A549 (cell line): Measurements from ENCODE around the gene FDX2. TPM values are rescaled to one million over a fixed set of nuclear protein-coding genes. Genes with fewer than 3 reads are reported as not detected.

Source experiments
- ATAC-seq, 2 experiments: fragments of 200-7000 bp in 1 of 2; fragments of >200 bp in 1 of 2; cut with Nextera tagmentation in 1 of 2; cut with Tn5 transposase in 1 of 2; 3 replicates each; pipeline versions ENCODE4 v1.8.0 to v1.9.1; 2018 to 2020; ENCODE audit warnings: mild to moderate bottlenecking in 1 of 2, moderate library complexity in 1 of 2
- CTCF ChIA-PET: fragments of 300-600 bp; sonication (Branson Sonifier 250); formaldehyde crosslinking; extraction: SDS; loops from one replicate; lab custom pipeline; 2021; ENCODE audit warnings: antibody characterized with exemption, inconsistent platforms; lab: Yijun Ruan, JAX
- POLR2A ChIA-PET: fragments of 350-600 bp; formaldehyde crosslinking; extraction: SDS; loops from one replicate; lab custom pipeline; 2021; ENCODE audit warnings: antibody characterized with exemption, inconsistent platforms; lab: Yijun Ruan, JAX
- DNase-seq, 2 experiments: peaks; one replicate each; pipeline versions ENCODE4 v3.0.0 to v3.0.0-alpha.2; 2011 to 2016; ENCODE audit warnings: low read depth in 1 of 2, low spot score in 1 of 2
- FAIRE-seq: peaks from 2 replicates; lab custom pipeline; 2011; peaks lifted over from hg19 to GRCh38; lab: Jason Lieb, UNC
- H3K27ac ChIP-seq, 2 experiments: fragments of >200 bp; sonication (Bioruptor Twin); formaldehyde crosslinking; 3 replicates each; pipeline ENCODE4 v1.5.1; 2016 to 2017
- H3K4me1 ChIP-seq: fragments of >200 bp; sonication (Bioruptor Twin); formaldehyde crosslinking; 3 replicates; pipeline ENCODE4 v1.6.1; 2016
- H3K4me2 ChIP-seq: fragments of >200 bp; sonication (Bioruptor Twin); formaldehyde crosslinking; 3 replicates; pipeline ENCODE4 v1.6.1; 2016
- H3K4me3 ChIP-seq: fragments of >200 bp; sonication (Bioruptor Twin); formaldehyde crosslinking; 3 replicates; pipeline ENCODE4 v1.5.1; 2016
- H3K9me3 ChIP-seq: fragments of >200 bp; sonication (Bioruptor Twin); formaldehyde crosslinking; 3 replicates; pipeline ENCODE4 v1.6.1; 2016
- CBX8 ChIP-seq: fragments of 200-600 bp; sonication (generic); IDR thresholded peaks from 2 replicates; pipeline ENCODE4 v1.6.1; 2016
- ESRRA ChIP-seq: fragments of 150-350 bp; IDR thresholded peaks from 2 replicates; pipeline ENCODE4 v1.6.1; 2014; ENCODE audit warnings: mild to moderate bottlenecking, low read length, borderline replicate concordance
- FOSB ChIP-seq: fragments of 250-450 bp; sonication (Bioruptor Pico); IDR thresholded peaks from 2 replicates; pipeline ENCODE4 v1.5.0; 2020; ENCODE audit warnings: mild to moderate bottlenecking, moderate library complexity
- GATA3 ChIP-seq: IDR thresholded peaks from 2 replicates; pipeline ENCODE4 v1.6.1; 2012; ENCODE audit warnings: borderline replicate concordance
- HEYL ChIP-seq: fragments of 250-450 bp; sonication (Bioruptor Pico); IDR thresholded peaks from 2 replicates; pipeline ENCODE4 v1.8.0; 2021; ENCODE audit warnings: mild to moderate bottlenecking, moderate library complexity
- JUN ChIP-seq, 2 experiments: fragments of >200 bp; sonication (Bioruptor Twin); formaldehyde crosslinking; IDR thresholded peaks; 2 replicates in 1 of 2; 3 replicates in 1 of 2; pipeline ENCODE4 v1.6.1; 2016 to 2017
- KDM5A ChIP-seq: fragments of 200-600 bp; sonication (generic); IDR thresholded peaks from 2 replicates; pipeline ENCODE4 v1.6.1; 2016; ENCODE audit warnings: antibody characterized with exemption, mild to moderate bottlenecking
- NFE2L2 ChIP-seq: fragments of 150-350 bp; conservative IDR thresholded peaks from 2 replicates; pipeline ENCODE4 v1.6.1; 2014; ENCODE audit warnings: low read length
- NR3C1 ChIP-seq: fragments of >200 bp; sonication (Bioruptor Twin); formaldehyde crosslinking; IDR thresholded peaks from 3 replicates; pipeline ENCODE4 v1.6.1; 2017
- PHF8 ChIP-seq: fragments of 200-600 bp; sonication (generic); IDR thresholded peaks from 2 replicates; pipeline ENCODE4 v1.6.1; 2016; ENCODE audit warnings: low read depth, mild to moderate bottlenecking, antibody characterized with exemption, moderate library complexity, borderline replicate concordance
- POLR2A ChIP-seq: IDR thresholded peaks from 2 replicates; pipeline ENCODE4 v1.6.1; 2012; ENCODE audit warnings: mild to moderate bottlenecking, low read length
- RAD21 ChIP-seq, 2 experiments: fragments of >200 bp in 1 of 2; sonication (Bioruptor Twin) in 1 of 2; formaldehyde crosslinking in 1 of 2; IDR thresholded peaks in 1 of 2; conservative IDR thresholded peaks in 1 of 2; 2 replicates in 1 of 2; 3 replicates in 1 of 2; pipeline ENCODE4 v1.6.1; 2012 to 2018; ENCODE audit warnings: inconsistent platforms in 1 of 2
- RCOR1 ChIP-seq: fragments of 150-350 bp; IDR thresholded peaks from 2 replicates; pipeline ENCODE4 v1.6.1; 2014; ENCODE audit warnings: antibody characterized with exemption, low read length, low read depth
- SREBF2 ChIP-seq: fragments of 450-650 bp; IDR thresholded peaks from 2 replicates; pipeline ENCODE4 v1.6.1; 2014; ENCODE audit warnings: mild to moderate bottlenecking, moderate library complexity
- TP53 ChIP-seq: fragments of 250-450 bp; sonication (Bioruptor Pico); IDR thresholded peaks from 2 replicates; pipeline ENCODE4 v1.5.0; 2021; ENCODE audit warnings: mild to moderate bottlenecking, moderate library complexity
- WGBS: methylation state at CpG from one replicate; pipeline ENCODE4 v1.1.6; 2017; ENCODE audit errors: missing lambda C conversion rate; 5-methylcytosine and 5-hydroxymethylcytosine counted together
- polyA plus RNA-seq, 4 experiments: library from polyadenylated mRNA; depleted of rRNA in 3 of 4; stranded (reverse); fragments of >200 nt; fragmentation: RNase III in 1 of 4; extraction: RNeasy Plus Mini Kit Qiagen cat#74134 plus additional on column Dnase treatment in 1 of 4; gene quantifications; 2 replicates in 3 of 4; 3 replicates in 1 of 4; pipeline ENCODE4 v1.2.3, GENCODE V29; 2011 to 2017
- TF ChIP-seq, protein P1 (sequence below): fragments of 250-450 bp; sonication (Bioruptor Pico); IDR thresholded peaks from 2 replicates; pipeline ENCODE4 v1.5.0; 2021; ENCODE audit warnings: mild to moderate bottlenecking, moderate library complexity, borderline replicate concordance
- TF ChIP-seq, protein P2 (sequence below): fragments of 450-650 bp; IDR thresholded peaks from 2 replicates; pipeline ENCODE4 v1.6.1; 2014; ENCODE audit warnings: antibody characterized with exemption
- TF ChIP-seq, protein P3 (sequence below): fragments of 200-600 bp; sonication (generic); IDR thresholded peaks from 2 replicates; pipeline ENCODE4 v1.6.1; 2016; ENCODE audit warnings: antibody characterized with exemption, mild to moderate bottlenecking, moderate library complexity
- TF ChIP-seq, protein P4 (sequence below): fragments of 150-350 bp; IDR thresholded peaks from 2 replicates; pipeline ENCODE4 v1.6.1; 2014; ENCODE audit warnings: low read depth, mild to moderate bottlenecking, low read length
- TF ChIP-seq, protein P5 (sequence below): IDR thresholded peaks from 2 replicates; pipeline ENCODE4 v1.6.1; 2012; ENCODE audit warnings: low read depth, borderline replicate concordance
- TF ChIP-seq, protein P6 (sequence below): fragments of >200 bp; sonication (Bioruptor Twin); formaldehyde crosslinking; IDR thresholded peaks from 2 replicates; pipeline ENCODE4 v1.6.1; 2016
- TF ChIP-seq, protein P7 (sequence below): IDR thresholded peaks from 2 replicates; pipeline ENCODE4 v1.6.1; 2012

FDX2 gene
- polyA plus RNA-seq, 2 of the 4 experiments (the other 2 are of a cell fraction) = 9.9 to 23.5 TPM

DNA sequence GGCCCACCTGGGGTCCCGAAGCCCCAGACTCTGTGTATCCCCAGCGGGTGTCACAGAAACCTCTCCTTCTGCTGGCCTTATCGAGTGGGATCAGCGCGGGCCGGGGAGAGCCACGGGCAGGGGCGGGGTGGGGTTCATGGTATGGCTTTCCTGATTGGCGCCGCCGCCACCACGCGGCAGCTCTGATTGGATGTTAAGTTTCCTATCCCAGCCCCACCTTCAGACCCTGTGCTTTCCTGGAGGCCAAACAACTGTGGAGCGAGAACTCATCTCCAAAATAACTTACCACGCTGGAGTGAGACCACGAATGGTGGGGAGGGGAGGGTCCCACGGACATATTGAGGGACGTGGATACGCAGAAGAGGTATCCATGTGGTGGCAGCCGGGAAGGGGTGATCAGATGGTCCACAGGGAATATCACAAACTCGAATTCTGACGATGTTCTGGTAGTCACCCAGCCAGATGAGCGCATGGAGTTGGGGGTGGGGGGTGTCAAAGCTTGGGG, 27.1 kb downstream of the FDX2 start:
- peak overlapping the region; percentile 48 to 81 for H3K27ac ChIP-seq
- POLR2A ChIA-PET = interaction anchor here (0.5 to 2.0 kb wide), 4 partner anchors 18 to 92 kb away, joined by 6 to 10 read pairs (median 7); partner anchors contain the start of genes ICAM1, RAVER1 and TYK2
- ATAC-seq = peak; percentile 62 to 76; a peak in 5 of 6 replicates
- TF ChIP-seq, protein P1, sequence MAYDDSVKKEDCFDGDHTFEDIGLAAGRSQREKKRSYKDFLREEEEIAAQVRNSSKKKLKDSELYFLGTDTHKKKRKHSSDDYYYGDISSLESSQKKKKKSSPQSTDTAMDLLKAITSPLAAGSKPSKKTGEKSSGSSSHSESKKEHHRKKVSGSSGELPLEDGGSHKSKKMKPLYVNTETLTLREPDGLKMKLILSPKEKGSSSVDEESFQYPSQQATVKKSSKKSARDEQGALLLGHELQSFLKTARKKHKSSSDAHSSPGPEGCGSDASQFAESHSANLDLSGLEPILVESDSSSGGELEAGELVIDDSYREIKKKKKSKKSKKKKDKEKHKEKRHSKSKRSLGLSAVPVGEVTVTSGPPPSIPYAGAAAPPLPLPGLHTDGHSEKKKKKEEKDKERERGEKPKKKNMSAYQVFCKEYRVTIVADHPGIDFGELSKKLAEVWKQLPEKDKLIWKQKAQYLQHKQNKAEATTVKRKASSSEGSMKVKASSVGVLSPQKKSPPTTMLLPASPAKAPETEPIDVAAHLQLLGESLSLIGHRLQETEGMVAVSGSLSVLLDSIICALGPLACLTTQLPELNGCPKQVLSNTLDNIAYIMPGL (CRISPR knock-in tag) = no peak
- TF ChIP-seq KDM5A (no peak), RAD21 (conservative IDR thresholded peaks at IDR 0.05 in 1 of 2, IDR thresholded peaks at IDR 0.05 in 1 of 2) (no peak), PHF8 (no peak), RCOR1 (no peak), POLR2A (no peak), ESRRA (no peak)
- TF ChIP-seq, all 56 proteins: peak for 0
- DNase-seq (peak; percentile 75 to 85), FAIRE-seq (no peak)
- Histone ChIP-seq H3K4me2 (peak overlapping the region; percentile 97), H3K4me1 (peaks cover 16% of the 10 kb centered on the region), H3K4me3 (peak overlapping the region; percentile 52), H3K9me3 (no peaks in the 10 kb centered on the region)
- WGBS = 9% methylated on average over 9 of the region's 23 CpGs
- CTCF ChIA-PET = interaction anchor here (0.6 to 1.4 kb wide), 8 partner anchors 17 to 127 kb away, joined by 3 to 7 read pairs (median 3); partner anchors contain the start of gene ICAM1

DNA sequence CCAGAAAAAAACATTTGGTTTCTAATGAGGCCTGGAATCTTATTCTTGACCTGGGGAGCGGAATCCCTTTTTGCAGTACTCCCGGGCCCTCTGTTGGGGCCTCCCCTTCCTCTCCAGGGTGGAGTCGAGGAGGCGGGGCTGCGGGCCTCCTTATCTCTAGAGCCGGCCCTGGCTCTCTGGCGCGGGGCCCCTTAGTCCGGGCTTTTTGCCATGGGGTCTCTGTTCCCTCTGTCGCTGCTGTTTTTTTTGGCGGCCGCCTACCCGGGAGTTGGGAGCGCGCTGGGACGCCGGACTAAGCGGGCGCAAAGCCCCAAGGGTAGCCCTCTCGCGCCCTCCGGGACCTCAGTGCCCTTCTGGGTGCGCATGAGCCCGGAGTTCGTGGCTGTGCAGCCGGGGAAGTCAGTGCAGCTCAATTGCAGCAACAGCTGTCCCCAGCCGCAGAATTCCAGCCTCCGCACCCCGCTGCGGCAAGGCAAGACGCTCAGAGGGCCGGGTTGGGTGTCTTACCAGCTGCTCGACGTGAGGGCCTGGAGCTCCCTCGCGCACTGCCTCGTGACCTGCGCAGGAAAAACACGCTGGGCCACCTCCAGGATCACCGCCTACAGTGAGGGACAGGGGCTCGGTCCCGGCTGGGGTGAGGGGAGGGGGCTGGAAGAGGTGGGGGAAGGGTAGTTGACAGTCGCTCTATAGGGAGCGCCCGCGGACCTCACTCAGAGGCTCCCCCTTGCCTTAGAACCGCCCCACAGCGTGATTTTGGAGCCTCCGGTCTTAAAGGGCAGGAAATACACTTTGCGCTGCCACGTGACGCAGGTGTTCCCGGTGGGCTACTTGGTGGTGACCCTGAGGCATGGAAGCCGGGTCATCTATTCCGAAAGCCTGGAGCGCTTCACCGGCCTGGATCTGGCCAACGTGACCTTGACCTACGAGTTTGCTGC, 28.7 kb downstream of the FDX2 start, which contains the start of gene ICAM4:
TSS of gene ICAM4 (plus strand) at position 153 of the 935 bp plus-strand sequence. CDS start at position 211, 58 bp downstream.
- WGBS = 83% methylated on average over 20 of the region's 59 CpGs
- FAIRE-seq (no peak), DNase-seq (no peak), ATAC-seq (no peak)
- H3K4me3 ChIP-seq = no peak within 1 kb of the TSS
- H3K27ac ChIP-seq = 0 out of 6 replicates have a peak within 1 kb of the TSS, but pooled peaks of 1 of the 2 experiments have one; percentile 5
- TF ChIP-seq SREBF2 = no peak
- ChIA-PET CTCF (interaction anchor here (0.9 to 2.5 kb wide), 6 partner anchors 15 to 104 kb away, joined by 3 to 10 read pairs (median 4); partner anchors contain the start of gene TYK2), POLR2A (no interaction called here)
- H3K4me1 ChIP-seq = peaks cover 23% of the 10 kb centered on the region
- H3K4me2 ChIP-seq = no peak within 1 kb of the TSS
- no peaks in the 10 kb centered on the region for H3K9me3 ChIP-seq

DNA sequence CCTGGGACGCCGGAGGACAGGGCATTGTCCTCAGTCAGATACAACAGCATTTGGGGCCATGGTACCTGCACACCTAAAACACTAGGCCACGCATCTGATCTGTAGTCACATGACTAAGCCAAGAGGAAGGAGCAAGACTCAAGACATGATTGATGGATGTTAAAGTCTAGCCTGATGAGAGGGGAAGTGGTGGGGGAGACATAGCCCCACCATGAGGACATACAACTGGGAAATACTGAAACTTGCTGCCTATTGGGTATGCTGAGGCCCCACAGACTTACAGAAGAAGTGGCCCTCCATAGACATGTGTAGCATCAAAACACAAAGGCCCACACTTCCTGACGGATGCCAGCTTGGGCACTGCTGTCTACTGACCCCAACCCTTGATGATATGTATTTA, 30.4 kb downstream of the FDX2 start:
- no peak overlapping the region for H3K4me2 ChIP-seq
- ATAC-seq (no peak), DNase-seq (no peak), FAIRE-seq (no peak)
- no peak overlapping the region for H3K27ac ChIP-seq
- ChIA-PET POLR2A (no interaction called here), CTCF (interaction anchor here (1.1 to 2.5 kb wide), 5 partner anchors 13 to 106 kb away, joined by 3 to 10 read pairs (median 5); partner anchors contain the start of gene TYK2)
- no peak overlapping the region for H3K4me3 ChIP-seq
- WGBS = 83% methylated on average over 3 of the region's 4 CpGs
- H3K4me1 ChIP-seq = peaks cover 13% of the 10 kb centered on the region
- H3K9me3 ChIP-seq = no peaks in the 10 kb centered on the region
- TF ChIP-seq, protein P2, sequence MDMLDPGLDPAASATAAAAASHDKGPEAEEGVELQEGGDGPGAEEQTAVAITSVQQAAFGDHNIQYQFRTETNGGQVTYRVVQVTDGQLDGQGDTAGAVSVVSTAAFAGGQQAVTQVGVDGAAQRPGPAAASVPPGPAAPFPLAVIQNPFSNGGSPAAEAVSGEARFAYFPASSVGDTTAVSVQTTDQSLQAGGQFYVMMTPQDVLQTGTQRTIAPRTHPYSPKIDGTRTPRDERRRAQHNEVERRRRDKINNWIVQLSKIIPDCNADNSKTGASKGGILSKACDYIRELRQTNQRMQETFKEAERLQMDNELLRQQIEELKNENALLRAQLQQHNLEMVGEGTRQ = no peak
- TF ChIP-seq NFE2L2 (no peak), TP53 (CRISPR knock-in tag) (no peak), FOSB (CRISPR knock-in tag) (no peak), HEYL (no peak), NR3C1 (no peak), JUN (IDR thresholded peaks at IDR 0.05) (no peak), CBX8 (no peak), GATA3 (no peak)
- TF ChIP-seq, protein P3, sequence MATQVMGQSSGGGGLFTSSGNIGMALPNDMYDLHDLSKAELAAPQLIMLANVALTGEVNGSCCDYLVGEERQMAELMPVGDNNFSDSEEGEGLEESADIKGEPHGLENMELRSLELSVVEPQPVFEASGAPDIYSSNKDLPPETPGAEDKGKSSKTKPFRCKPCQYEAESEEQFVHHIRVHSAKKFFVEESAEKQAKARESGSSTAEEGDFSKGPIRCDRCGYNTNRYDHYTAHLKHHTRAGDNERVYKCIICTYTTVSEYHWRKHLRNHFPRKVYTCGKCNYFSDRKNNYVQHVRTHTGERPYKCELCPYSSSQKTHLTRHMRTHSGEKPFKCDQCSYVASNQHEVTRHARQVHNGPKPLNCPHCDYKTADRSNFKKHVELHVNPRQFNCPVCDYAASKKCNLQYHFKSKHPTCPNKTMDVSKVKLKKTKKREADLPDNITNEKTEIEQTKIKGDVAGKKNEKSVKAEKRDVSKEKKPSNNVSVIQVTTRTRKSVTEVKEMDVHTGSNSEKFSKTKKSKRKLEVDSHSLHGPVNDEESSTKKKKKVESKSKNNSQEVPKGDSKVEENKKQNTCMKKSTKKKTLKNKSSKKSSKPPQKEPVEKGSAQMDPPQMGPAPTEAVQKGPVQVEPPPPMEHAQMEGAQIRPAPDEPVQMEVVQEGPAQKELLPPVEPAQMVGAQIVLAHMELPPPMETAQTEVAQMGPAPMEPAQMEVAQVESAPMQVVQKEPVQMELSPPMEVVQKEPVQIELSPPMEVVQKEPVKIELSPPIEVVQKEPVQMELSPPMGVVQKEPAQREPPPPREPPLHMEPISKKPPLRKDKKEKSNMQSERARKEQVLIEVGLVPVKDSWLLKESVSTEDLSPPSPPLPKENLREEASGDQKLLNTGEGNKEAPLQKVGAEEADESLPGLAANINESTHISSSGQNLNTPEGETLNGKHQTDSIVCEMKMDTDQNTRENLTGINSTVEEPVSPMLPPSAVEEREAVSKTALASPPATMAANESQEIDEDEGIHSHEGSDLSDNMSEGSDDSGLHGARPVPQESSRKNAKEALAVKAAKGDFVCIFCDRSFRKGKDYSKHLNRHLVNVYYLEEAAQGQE = no peak
- TF ChIP-seq, protein P4, sequence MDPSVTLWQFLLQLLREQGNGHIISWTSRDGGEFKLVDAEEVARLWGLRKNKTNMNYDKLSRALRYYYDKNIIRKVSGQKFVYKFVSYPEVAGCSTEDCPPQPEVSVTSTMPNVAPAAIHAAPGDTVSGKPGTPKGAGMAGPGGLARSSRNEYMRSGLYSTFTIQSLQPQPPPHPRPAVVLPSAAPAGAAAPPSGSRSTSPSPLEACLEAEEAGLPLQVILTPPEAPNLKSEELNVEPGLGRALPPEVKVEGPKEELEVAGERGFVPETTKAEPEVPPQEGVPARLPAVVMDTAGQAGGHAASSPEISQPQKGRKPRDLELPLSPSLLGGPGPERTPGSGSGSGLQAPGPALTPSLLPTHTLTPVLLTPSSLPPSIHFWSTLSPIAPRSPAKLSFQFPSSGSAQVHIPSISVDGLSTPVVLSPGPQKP = no peak
- TF ChIP-seq, protein P5, sequence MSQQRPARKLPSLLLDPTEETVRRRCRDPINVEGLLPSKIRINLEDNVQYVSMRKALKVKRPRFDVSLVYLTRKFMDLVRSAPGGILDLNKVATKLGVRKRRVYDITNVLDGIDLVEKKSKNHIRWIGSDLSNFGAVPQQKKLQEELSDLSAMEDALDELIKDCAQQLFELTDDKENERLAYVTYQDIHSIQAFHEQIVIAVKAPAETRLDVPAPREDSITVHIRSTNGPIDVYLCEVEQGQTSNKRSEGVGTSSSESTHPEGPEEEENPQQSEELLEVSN = no peak
- TF ChIP-seq, protein P6, sequence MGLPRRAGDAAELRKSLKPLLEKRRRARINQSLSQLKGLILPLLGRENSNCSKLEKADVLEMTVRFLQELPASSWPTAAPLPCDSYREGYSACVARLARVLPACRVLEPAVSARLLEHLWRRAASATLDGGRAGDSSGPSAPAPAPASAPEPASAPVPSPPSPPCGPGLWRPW = no peak
- TF ChIP-seq, protein P7, sequence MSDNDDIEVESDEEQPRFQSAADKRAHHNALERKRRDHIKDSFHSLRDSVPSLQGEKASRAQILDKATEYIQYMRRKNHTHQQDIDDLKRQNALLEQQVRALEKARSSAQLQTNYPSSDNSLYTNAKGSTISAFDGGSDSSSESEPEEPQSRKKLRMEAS = no peak
